GM15510 (cell line): ENCODE data around the gene TMIE.

Experiments
- POLR2A ChIP-seq: IDR thresholded peaks from 3 replicates; pipeline ENCODE4 v1.6.1; 2011; ENCODE audit warnings: borderline replicate concordance; ENCODE audit not compliant: insufficient read length; ENCODE audit errors: extremely low read depth

TMIE gene

GRCh38 chr3:46675843-46676567 is 25.2 kb upstream of the TMIE start:
- no peak for TF ChIP-seq POLR2A

- no peak for TF ChIP-seq POLR2A
Measured at GRCh38 chr3:46676601-46677410, 24.4 kb upstream of the TMIE start.

- no peak for TF ChIP-seq POLR2A
Measured at GRCh38 chr3:46677411-46677726, 23.8 kb upstream of the TMIE start.

GRCh38 chr3:46678280-46678679 is 22.9 kb upstream of the TMIE start:
- no peak for TF ChIP-seq POLR2A

- TF ChIP-seq POLR2A = no peak
Measured at GRCh38 chr3:46679681-46680080, 21.5 kb upstream of the TMIE start.

GRCh38 chr3:46680298-46680826 is 20.8 kb upstream of the TMIE start:
- TF ChIP-seq POLR2A = no peak

- TF ChIP-seq POLR2A = no peak
Measured at GRCh38 chr3:46681387-46681786, 19.8 kb upstream of the TMIE start.

GRCh38 chr3:46681856-46682540 is 19.2 kb upstream of the TMIE start:
- no peak for TF ChIP-seq POLR2A

GRCh38 chr3:46682974-46683373 is 18.2 kb upstream of the TMIE start:
- TF ChIP-seq POLR2A = no peak

- no peak for TF ChIP-seq POLR2A
Measured at GRCh38 chr3:46684891-46685290, 16.3 kb upstream of the TMIE start.

- TF ChIP-seq POLR2A = no peak
Measured at GRCh38 chr3:46685446-46685845, 15.7 kb upstream of the TMIE start.

- no peak for TF ChIP-seq POLR2A
Measured at GRCh38 chr3:46690798-46691197, 10.4 kb upstream of the TMIE start.

GRCh38 chr3:46692566-46692990 is 8.6 kb upstream of the TMIE start:
- no peak for TF ChIP-seq POLR2A

GRCh38 chr3:46693038-46693891 is 7.9 kb upstream of the TMIE start, which contains the start of gene ALS2CL:
ALS2CL (minus strand) TSS chr3:46693679; CDS start chr3:46689440, 4,239 bp downstream.
- TF ChIP-seq POLR2A = no peak
